ENCODE data around the gene OVCA2.

OVCA2 gene

GRCh38 chr17:2087597-2088211, 45.9 kb downstream of the OVCA2 start:
- no peaks in the 10 kb centered on the region for H3K9me3 ChIP-seq (ENCODE audit: insufficient read depth, low read depth, low read length)
- peak overlapping the region; percentile 70 for H3K4me2 ChIP-seq (ENCODE audit: low read depth, low read length, poor library complexity, severe bottlenecking)
- TF ChIP-seq EZH2phosphoT487 (IDR thresholded peaks at IDR 0.05; ENCODE audit: borderline replicate concordance) (no peak), CTCF (conservative IDR thresholded peaks at IDR 0.05; ENCODE audit: low read length) (no peak)
- peaks cover 36% of the 10 kb centered on the region; the same call in 1 of the 2 replicates for H3K36me3 ChIP-seq (ENCODE audit: insufficient read depth, low read length)
- peak overlapping the region; percentile 56 for H3K9ac ChIP-seq (ENCODE audit: low read depth, low read length, poor library complexity, severe bottlenecking)
- H2AFZ ChIP-seq (ENCODE audit: low read length), result no peak overlapping the region
- H4K20me1 ChIP-seq (ENCODE audit: insufficient read depth, low read length, poor library complexity, severe bottlenecking), result no peaks in the 10 kb centered on the region
- H3K27me3 ChIP-seq (ENCODE audit: insufficient read depth, low read length, poor library complexity, severe bottlenecking), result no peaks in the 10 kb centered on the region
- no peaks in the 10 kb centered on the region for H3F3A ChIP-seq (ENCODE audit: low read depth)
- H3K9me2 ChIP-seq (replicated peaks; ENCODE audit: low read depth, low read length), result no peaks in the 10 kb centered on the region
- H3K79me2 ChIP-seq (ENCODE audit: insufficient read depth, low read length), result no peaks in the 10 kb centered on the region
- H3K4me1 ChIP-seq (ENCODE audit: insufficient read depth, low read length, poor library complexity, severe bottlenecking), result peaks cover 70% of the 10 kb centered on the region
- peak overlapping the region; percentile 32 for H3K4me3 ChIP-seq (ENCODE audit: low read length, poor library complexity, severe bottlenecking)

GRCh38 chr17:2089021-2089422, 47.2 kb downstream of the OVCA2 start:
- Histone ChIP-seq H2AFZ (ENCODE audit: low read length) (no peak overlapping the region), H3K9me3 (ENCODE audit: insufficient read depth, low read depth, low read length) (no peaks in the 10 kb centered on the region), H3F3A (ENCODE audit: low read depth) (no peaks in the 10 kb centered on the region), H3K36me3 (ENCODE audit: insufficient read depth, low read length) (peaks cover 27% of the 10 kb centered on the region; the same call in 1 of the 2 replicates), H3K27me3 (ENCODE audit: insufficient read depth, low read length, poor library complexity, severe bottlenecking) (no peaks in the 10 kb centered on the region), H4K20me1 (ENCODE audit: insufficient read depth, low read length, poor library complexity, severe bottlenecking) (no peaks in the 10 kb centered on the region), H3K4me3 (ENCODE audit: low read length, poor library complexity, severe bottlenecking) (peak overlapping the region; percentile 51), H3K79me2 (ENCODE audit: insufficient read depth, low read length) (no peaks in the 10 kb centered on the region), H3K4me2 (ENCODE audit: low read depth, low read length, poor library complexity, severe bottlenecking) (peak overlapping the region; percentile 70), H3K4me1 (ENCODE audit: insufficient read depth, low read length, poor library complexity, severe bottlenecking) (peaks cover 70% of the 10 kb centered on the region), H3K9ac (ENCODE audit: low read depth, low read length, poor library complexity, severe bottlenecking) (peak overlapping the region; percentile 50), H3K9me2 (replicated peaks; ENCODE audit: low read depth, low read length) (no peaks in the 10 kb centered on the region)
- no peak for TF ChIP-seq EZH2phosphoT487 (IDR thresholded peaks at IDR 0.05; ENCODE audit: borderline replicate concordance)
- TF ChIP-seq CTCF (conservative IDR thresholded peaks at IDR 0.05; ENCODE audit: low read length), result no peak

- peaks cover 15% of the 10 kb centered on the region; the same call in 1 of the 2 replicates for H3K36me3 ChIP-seq (ENCODE audit: insufficient read depth, low read length)
- peaks cover 62% of the 10 kb centered on the region for H3K4me1 ChIP-seq (ENCODE audit: insufficient read depth, low read length, poor library complexity, severe bottlenecking)
- no peaks in the 10 kb centered on the region for H4K20me1 ChIP-seq (ENCODE audit: insufficient read depth, low read length, poor library complexity, severe bottlenecking)
- no peak overlapping the region for H3K4me3 ChIP-seq (ENCODE audit: low read length, poor library complexity, severe bottlenecking)
- H2AFZ ChIP-seq (ENCODE audit: low read length), result no peak overlapping the region
- no peaks in the 10 kb centered on the region for H3K27me3 ChIP-seq (ENCODE audit: insufficient read depth, low read length, poor library complexity, severe bottlenecking)
- H3K9me2 ChIP-seq (replicated peaks; ENCODE audit: low read depth, low read length), result no peaks in the 10 kb centered on the region
- TF ChIP-seq EZH2phosphoT487 (IDR thresholded peaks at IDR 0.05; ENCODE audit: borderline replicate concordance) (no peak), CTCF (conservative IDR thresholded peaks at IDR 0.05; ENCODE audit: low read length) (no peak)
- no peaks in the 10 kb centered on the region for H3F3A ChIP-seq (ENCODE audit: low read depth)
- no peaks in the 10 kb centered on the region for H3K79me2 ChIP-seq (ENCODE audit: insufficient read depth, low read length)
- H3K9ac ChIP-seq (ENCODE audit: low read depth, low read length, poor library complexity, severe bottlenecking), result peak overlapping the region; percentile 50
- no peaks in the 10 kb centered on the region for H3K9me3 ChIP-seq (ENCODE audit: insufficient read depth, low read depth, low read length)
- peak overlapping the region; percentile 70 for H3K4me2 ChIP-seq (ENCODE audit: low read depth, low read length, poor library complexity, severe bottlenecking)
These were observed 48.4 kb downstream of the OVCA2 start for GRCh38 chr17:2090210-2090641.
